ENCODE results near the gene TEX264. TPM values are rescaled to one million over a fixed set of nuclear protein-coding genes. Genes with fewer than 3 reads are reported as not detected.

Gene TEX264
- total RNA-seq, 1 donor from 2014 or later: 28.2 TPM

DNA sequence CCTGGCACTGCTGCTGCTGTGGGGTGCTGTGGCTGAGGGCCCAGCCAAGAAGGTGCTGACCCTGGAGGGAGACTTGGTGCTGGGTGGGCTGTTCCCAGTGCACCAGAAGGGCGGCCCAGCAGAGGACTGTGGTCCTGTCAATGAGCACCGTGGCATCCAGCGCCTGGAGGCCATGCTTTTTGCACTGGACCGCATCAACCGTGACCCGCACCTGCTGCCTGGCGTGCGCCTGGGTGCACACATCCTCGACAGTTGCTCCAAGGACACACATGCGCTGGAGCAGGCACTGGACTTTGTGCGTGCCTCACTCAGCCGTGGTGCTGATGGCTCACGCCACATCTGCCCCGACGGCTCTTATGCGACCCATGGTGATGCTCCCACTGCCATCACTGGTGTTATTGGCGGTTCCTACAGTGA is 38.0 kb downstream of the TEX264 start:
- Histone ChIP-seq H3K36me3 (ENCODE audit: insufficient read depth, low read length) (no peaks in the 10 kb centered on the region), H3K9ac (ENCODE audit: low read length) (no peak overlapping the region), H4K20me1 (ENCODE audit: insufficient read depth, low read length) (peaks cover 34% of the 10 kb centered on the region), H3K27ac (ENCODE audit: low read depth, low read length) (no peak overlapping the region), H3K9me3 (ENCODE audit: insufficient read depth, low read depth, low read length) (no peaks in the 10 kb centered on the region), H3K4me3 (ENCODE audit: insufficient read depth, low read depth, low read length) (no peak overlapping the region), H3K27me3 (ENCODE audit: insufficient read depth, low read length) (peaks cover 16% of the 10 kb centered on the region), H2AFZ (ENCODE audit: low read depth, low read length) (no peak overlapping the region), H3K79me2 (ENCODE audit: insufficient read depth, low read length) (no peaks in the 10 kb centered on the region), H3K4me2 (ENCODE audit: low read length) (no peak overlapping the region), H3K4me1 (ENCODE audit: insufficient read depth, low read length) (peaks cover 7% of the 10 kb centered on the region)
- no peaks in the 10 kb centered on the region for H3K9me3 Mint-ChIP-seq (ENCODE audit: unreplicated experiment)
- H3K27me3 Mint-ChIP-seq (ENCODE audit: low read depth, unreplicated experiment): peaks cover 39% of the 10 kb centered on the region
- H3K4me3 Mint-ChIP-seq (ENCODE audit: unreplicated experiment): no peak overlapping the region
- TF ChIP-seq, protein P1, sequence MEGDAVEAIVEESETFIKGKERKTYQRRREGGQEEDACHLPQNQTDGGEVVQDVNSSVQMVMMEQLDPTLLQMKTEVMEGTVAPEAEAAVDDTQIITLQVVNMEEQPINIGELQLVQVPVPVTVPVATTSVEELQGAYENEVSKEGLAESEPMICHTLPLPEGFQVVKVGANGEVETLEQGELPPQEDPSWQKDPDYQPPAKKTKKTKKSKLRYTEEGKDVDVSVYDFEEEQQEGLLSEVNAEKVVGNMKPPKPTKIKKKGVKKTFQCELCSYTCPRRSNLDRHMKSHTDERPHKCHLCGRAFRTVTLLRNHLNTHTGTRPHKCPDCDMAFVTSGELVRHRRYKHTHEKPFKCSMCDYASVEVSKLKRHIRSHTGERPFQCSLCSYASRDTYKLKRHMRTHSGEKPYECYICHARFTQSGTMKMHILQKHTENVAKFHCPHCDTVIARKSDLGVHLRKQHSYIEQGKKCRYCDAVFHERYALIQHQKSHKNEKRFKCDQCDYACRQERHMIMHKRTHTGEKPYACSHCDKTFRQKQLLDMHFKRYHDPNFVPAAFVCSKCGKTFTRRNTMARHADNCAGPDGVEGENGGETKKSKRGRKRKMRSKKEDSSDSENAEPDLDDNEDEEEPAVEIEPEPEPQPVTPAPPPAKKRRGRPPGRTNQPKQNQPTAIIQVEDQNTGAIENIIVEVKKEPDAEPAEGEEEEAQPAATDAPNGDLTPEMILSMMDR (IDR thresholded peaks at IDR 0.05; ENCODE audit: insufficient read depth, low read depth, low read length): no peak
- TF ChIP-seq EZH2 (IDR thresholded peaks at IDR 0.05; ENCODE audit: insufficient read depth, low read length): no peak
- H3K27ac Mint-ChIP-seq (ENCODE audit: unreplicated experiment): no peak overlapping the region
- DNase-seq (ENCODE audit: low read depth) (no peak), FAIRE-seq (no peak)
- H3K4me1 Mint-ChIP-seq (ENCODE audit: low read depth, unreplicated experiment): no peaks in the 10 kb centered on the region
- H3K36me3 Mint-ChIP-seq (ENCODE audit: low read depth, unreplicated experiment): peaks cover 2% of the 10 kb centered on the region

DNA sequence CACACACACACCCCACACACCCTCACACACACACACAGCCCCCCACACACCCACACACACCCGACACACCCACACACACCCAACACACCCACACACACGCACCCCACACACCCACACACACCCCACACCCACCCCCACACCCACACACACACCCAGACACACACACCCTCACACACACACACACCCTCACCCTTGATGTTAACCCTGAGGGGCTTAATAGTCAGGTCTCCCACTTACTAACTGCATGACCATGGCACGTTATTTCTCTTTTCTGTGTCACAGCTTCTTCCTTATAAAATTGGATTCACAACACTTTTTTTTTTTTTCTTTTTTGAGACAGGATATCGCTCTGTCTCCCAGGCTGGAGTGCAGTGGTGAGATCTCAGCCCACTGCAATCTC is 38.6 kb downstream of the TEX264 start:
- Histone ChIP-seq H3K9ac (ENCODE audit: low read length) (no peak overlapping the region), H3K27me3 (ENCODE audit: insufficient read depth, low read length) (peaks cover 16% of the 10 kb centered on the region), H3K4me1 (ENCODE audit: insufficient read depth, low read length) (peaks cover 7% of the 10 kb centered on the region), H3K36me3 (ENCODE audit: insufficient read depth, low read length) (no peaks in the 10 kb centered on the region), H4K20me1 (ENCODE audit: insufficient read depth, low read length) (peaks cover 28% of the 10 kb centered on the region), H3K79me2 (ENCODE audit: insufficient read depth, low read length) (no peaks in the 10 kb centered on the region), H2AFZ (ENCODE audit: low read depth, low read length) (no peak overlapping the region), H3K4me2 (ENCODE audit: low read length) (no peak overlapping the region), H3K9me3 (ENCODE audit: insufficient read depth, low read depth, low read length) (no peaks in the 10 kb centered on the region), H3K27ac (ENCODE audit: low read depth, low read length) (no peak overlapping the region), H3K4me3 (ENCODE audit: insufficient read depth, low read depth, low read length) (no peak overlapping the region)
- peaks cover 45% of the 10 kb centered on the region for H3K27me3 Mint-ChIP-seq (ENCODE audit: low read depth, unreplicated experiment)
- TF ChIP-seq, protein P1 (IDR thresholded peaks at IDR 0.05; ENCODE audit: insufficient read depth, low read depth, low read length): no peak
- no peak for TF ChIP-seq EZH2 (IDR thresholded peaks at IDR 0.05; ENCODE audit: insufficient read depth, low read length)
- H3K36me3 Mint-ChIP-seq (ENCODE audit: low read depth, unreplicated experiment): no peaks in the 10 kb centered on the region
- no peak for FAIRE-seq
- H3K4me1 Mint-ChIP-seq (ENCODE audit: low read depth, unreplicated experiment): no peaks in the 10 kb centered on the region
- no peak overlapping the region for H3K27ac Mint-ChIP-seq (ENCODE audit: unreplicated experiment)
- H3K4me3 Mint-ChIP-seq (ENCODE audit: unreplicated experiment): no peak overlapping the region
- no peak for DNase-seq (ENCODE audit: low read depth)
- H3K9me3 Mint-ChIP-seq (ENCODE audit: unreplicated experiment): peaks cover 4% of the 10 kb centered on the region

DNA sequence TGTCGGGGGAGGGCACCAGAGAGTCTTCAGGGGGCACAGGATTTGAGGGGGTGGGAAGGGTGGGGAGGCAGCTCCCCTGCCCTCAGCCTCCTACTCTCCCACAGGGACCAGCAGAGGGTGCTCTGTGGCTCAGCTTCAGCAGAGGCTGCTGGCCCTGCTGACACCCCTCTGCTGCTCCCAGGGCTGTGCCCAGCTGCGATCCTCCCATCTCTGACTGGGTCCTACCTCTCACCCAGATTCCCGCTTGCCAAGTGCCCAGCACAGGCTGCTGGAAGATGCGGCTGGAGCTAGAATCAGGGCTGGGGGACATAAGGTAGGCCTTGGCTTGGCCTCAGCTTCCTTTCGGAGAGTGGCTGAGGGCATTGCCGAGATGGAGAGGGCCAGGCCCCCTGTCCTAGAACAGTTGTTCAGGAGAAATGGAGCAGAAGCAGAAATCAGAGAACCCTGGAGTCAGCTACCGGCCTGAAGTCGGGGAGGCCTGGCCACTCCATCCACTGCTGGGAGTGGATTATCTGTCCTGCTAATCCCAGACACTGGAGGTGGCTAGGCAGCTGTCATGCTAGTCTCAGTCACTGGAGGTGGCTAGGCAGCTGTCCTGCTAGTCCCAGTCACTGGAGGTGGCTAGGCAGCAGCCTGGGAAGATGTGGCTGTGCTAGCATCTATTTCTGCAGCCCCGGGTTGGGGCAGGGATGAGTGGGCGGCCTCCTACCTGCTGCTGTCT is 39.7 kb downstream of the TEX264 start:
- Mint-ChIP-seq H3K9me3 (ENCODE audit: unreplicated experiment) (peaks cover 7% of the 10 kb centered on the region), H3K27me3 (ENCODE audit: low read depth, unreplicated experiment) (peaks cover 46% of the 10 kb centered on the region), H3K4me3 (ENCODE audit: unreplicated experiment) (no peak overlapping the region), H3K4me1 (ENCODE audit: low read depth, unreplicated experiment) (no peaks in the 10 kb centered on the region), H3K27ac (ENCODE audit: unreplicated experiment) (no peak overlapping the region), H3K36me3 (ENCODE audit: low read depth, unreplicated experiment) (no peaks in the 10 kb centered on the region)
- no peak overlapping the region for H3K9ac ChIP-seq (ENCODE audit: low read length)
- no peak for FAIRE-seq
- no peaks in the 10 kb centered on the region for H3K79me2 ChIP-seq (ENCODE audit: insufficient read depth, low read length)
- no peak overlapping the region for H3K4me3 ChIP-seq (ENCODE audit: insufficient read depth, low read depth, low read length)
- TF ChIP-seq EZH2 (IDR thresholded peaks at IDR 0.05; ENCODE audit: insufficient read depth, low read length): no peak
- peaks cover 7% of the 10 kb centered on the region for H3K4me1 ChIP-seq (ENCODE audit: insufficient read depth, low read length)
- DNase-seq (ENCODE audit: low read depth): no peak
- no peak overlapping the region for H3K4me2 ChIP-seq (ENCODE audit: low read length)
- H3K9me3 ChIP-seq (ENCODE audit: insufficient read depth, low read depth, low read length): no peaks in the 10 kb centered on the region
- H4K20me1 ChIP-seq (ENCODE audit: insufficient read depth, low read length): peaks cover 17% of the 10 kb centered on the region
- H3K27me3 ChIP-seq (ENCODE audit: insufficient read depth, low read length): peaks cover 16% of the 10 kb centered on the region
- no peaks in the 10 kb centered on the region for H3K36me3 ChIP-seq (ENCODE audit: insufficient read depth, low read length)
- no peak overlapping the region for H3K27ac ChIP-seq (ENCODE audit: low read depth, low read length)
- no peak overlapping the region for H2AFZ ChIP-seq (ENCODE audit: low read depth, low read length)
